GM19023 (cell line): ENCODE data around the gene IGFBP4.

Experiments used
- ATAC-seq: cut with Tn5 transposase; IDR thresholded peaks from one replicate; pipeline ENCODE4 v1.9.1; 2021; ENCODE audit warnings: mild to moderate bottlenecking, moderate library complexity; ENCODE audit not compliant: unreplicated experiment

Gene IGFBP4

DNA sequence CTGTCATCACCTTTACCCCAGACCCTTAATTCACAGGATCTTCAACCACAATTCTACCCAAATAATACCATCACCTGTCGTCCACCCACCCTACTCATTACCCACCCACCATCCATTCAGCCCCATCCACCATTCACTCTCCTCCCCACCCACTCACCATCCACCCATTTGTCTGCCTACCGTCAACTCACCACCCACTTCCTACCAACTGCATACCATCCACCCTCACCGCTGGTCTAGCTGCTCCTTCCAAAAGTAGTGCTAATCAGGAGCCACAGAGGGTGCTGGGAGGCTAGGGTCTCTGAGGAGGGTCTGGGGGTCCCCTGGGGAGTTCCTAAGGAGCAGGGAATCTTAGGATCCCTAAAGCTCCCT is 12.0 kb upstream of the IGFBP4 start:
- no peak for ATAC-seq

DNA sequence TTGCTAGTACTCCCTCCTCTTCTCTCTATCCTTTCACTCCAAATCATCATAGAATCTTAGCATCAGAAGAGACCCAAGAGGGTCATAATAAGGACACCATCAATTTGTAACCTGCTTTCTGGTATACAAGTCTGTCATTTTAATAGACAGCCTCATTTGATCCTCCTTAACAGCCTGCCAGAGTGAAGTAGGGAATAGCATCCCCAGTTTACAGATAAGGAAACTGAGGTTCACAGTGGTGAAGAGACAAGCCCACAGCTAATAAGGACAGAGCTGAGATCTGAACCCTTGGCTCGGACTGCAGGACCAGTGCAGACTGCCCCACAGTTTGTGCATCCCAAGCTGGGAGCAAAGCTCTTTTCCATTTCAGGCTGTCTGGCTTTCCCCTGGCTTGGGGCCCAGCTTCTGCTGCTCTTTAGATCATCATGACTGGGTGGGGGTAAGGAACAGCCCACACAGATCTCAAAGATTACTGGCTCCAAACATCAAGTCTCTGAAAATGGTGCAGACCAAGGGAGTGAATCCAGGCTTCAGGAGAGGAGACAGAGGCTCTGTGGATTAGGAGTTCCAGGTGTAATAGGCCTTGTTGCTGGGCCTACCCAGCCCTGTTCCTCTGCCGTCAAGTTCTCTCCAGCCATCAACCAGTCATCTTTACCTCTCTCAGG is 10.3 kb upstream of the IGFBP4 start:
- ATAC-seq: no peak

DNA sequence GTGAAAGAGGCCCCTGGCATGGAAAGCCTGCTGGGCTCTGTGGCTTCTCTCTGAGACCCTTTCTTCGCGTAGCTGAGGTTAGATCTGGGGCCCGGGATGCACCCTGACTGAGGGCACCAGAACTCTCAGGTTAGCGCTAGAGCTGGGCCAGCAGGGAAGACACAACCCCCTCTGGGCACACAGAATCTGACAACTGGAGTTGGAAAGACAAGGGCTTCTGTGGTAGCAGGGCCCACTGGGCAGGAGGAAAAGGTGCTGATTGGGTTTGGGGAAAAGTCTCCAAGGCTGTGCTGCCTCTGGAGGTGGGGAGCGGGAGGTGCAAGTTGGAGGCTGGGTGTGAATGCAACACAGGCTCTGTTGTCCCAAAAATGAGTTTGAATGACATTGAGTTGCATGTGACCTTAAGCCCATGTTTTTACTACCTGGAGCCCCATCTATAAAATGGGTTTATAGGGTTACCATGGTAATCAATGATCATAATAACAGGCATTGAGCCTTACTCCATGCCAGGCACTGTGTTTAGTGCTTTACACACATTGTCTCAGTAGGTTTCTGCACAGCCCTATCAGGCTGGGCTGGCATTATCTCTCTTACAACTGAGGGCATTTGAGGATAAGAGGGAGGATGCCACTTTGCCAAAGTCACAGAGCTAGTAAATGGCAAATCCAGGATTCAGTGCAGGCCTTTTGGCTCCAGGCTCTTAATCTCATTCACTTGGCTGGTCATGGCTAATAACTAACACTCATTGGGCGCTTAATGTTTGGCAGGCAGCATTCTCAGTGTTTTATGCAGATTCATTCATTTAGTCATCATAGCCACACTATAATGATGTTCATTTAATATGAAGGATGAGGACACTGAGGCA is 9.5 kb upstream of the IGFBP4 start:
- no peak for ATAC-seq

DNA sequence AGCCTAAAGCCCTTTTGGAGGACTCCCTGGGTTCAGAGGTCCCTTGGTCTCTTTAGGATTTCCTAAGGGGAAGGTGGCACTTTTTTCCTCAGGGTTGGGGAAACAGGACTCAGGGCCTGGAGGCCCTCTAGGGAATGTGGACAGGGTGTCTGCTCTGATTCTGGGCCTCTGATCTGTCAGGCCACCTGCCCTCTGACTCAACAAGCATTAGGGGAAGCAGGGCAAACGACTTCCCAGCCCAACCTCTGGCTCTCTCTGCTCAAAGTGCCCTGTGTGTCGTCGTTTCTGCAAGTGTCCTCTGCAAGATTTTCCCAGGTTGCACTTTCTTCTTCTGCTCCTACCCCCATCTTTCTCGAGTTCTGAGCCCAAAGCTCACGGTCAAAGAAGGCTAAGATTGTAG is 6.6 kb upstream of the IGFBP4 start:
- ATAC-seq: no peak

DNA sequence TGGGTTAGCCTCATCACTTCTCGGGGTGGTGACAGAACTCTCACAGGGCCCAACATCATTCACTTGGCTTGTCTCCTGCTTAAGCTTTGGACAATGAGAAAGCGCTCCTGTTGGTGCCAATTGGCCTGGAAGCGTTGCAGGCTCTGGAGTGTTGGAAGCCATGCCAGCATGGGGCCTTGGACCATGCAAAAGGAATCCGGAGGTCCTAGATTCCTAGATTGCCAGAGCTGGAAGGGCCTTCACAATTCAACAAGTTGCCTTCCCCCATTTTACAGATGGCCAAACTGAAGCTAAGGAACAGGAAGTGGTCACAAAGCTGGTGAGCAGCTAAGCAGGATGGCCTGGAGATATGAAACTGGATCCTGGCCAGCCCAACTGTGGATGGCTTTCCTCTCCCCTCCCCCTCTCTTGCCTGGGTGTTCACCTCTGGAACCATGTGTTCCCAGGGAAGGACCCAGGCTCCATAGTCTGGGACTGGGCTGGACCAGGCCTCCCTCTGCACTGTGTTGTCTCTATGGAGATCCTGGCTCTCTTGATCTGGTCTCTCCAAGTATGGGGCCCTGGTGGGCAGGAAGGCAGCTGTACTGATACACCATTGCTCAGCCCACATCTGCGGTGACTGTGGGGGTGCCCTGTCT is 6.0 kb upstream of the IGFBP4 start:
- ATAC-seq: no peak

DNA sequence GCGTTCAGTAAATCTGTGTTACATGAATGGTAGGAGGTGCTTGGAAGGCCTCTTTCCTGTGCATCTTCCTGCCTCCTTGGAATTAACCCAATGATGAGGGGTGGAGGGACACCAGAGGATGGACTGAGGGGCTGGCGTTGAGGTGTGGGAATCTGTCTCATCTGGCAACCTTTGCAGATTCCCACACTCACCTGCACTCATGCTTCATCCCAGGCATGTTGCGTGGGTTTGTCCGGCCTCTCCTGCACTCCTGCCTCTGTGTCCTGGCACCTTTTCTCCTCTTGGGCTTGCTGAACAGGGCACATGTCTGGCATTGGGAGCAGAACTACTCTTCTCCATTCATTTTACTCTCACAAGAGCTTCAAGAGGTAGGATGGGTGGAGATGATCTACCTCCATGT is 3.1 kb upstream of the IGFBP4 start:
- no peak for ATAC-seq

DNA sequence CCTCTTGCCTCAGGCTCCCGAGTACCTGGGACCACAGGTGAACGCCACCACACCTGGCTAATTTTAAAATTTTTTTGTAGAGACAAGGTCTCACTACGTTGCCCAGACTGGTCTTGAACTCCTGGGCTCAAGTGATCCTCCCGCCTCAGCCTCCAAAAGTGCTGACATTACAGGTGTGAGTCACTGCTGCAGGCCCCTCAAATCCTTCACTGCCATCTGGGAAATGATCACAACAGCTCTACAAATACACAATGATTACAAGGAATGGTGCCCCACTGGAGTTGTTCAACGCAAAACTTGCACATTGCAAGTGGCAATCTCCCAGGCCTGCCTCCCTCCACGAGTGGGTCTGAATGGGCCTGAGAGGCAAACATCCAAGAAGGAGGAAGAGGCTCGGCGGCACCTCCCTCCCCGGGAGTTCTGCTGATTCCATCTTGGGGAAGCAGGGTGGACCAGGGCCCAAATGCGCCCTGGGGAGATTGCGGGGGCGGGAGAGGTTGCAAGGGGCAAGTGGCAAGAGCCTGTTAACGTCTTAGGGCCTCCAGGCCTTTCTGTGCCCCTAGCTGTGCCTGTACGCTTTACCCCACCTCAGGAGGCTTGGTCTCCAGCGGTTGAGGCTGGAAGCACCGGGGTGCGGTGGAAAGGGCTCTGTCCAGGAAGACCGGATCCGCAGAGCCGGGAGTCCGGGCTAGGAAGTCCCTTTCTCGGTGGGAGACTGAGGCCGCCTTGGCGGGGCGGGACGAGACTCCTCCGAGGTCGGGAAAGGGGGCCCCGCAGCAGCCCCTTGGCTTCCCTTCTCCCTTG is 656 bp upstream of the IGFBP4 start:
- ATAC-seq: no peak

DNA sequence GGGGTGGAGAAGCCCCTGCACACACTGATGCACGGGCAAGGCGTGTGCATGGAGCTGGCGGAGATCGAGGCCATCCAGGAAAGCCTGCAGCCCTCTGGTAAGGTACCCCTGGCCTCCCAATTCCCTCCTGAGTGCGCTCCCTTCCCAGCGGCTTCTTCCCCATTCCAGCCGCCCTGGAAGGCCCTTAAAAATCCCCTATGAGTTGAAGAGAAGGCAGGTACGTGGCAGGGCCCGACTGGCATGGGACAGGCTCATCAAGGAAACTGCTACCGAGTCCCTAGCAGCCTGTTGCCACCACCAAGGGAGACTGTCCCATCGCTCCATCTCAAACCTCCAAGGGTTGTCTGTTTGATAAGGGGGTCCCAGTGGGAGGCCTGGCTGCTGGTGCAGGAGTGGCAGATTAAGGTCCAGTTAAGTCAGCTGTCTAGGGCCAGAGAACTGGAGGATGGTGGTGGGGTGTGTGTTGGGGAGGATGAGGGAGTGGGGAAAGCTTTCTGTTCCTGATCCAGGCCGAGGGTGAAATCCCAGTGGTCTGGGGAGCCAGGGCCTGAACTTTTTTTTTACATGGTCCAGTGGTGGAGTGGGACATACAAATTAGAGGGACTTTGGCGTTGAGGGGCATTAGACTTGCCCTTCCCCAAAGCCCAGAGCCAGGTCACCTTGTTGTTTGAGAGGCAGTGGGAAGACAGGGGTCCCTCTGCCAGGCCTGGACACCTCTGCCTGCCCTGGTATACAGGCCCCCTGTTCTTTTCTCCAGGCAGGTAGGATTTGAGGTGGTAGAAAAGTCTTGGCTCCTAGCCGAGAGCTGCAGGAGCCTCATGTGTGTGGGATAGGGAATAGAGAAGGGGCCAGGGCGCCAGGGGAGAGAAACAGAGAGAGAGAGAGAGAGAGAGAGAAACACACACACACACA is 994 bp downstream of the IGFBP4 start:
- no peak for ATAC-seq

DNA sequence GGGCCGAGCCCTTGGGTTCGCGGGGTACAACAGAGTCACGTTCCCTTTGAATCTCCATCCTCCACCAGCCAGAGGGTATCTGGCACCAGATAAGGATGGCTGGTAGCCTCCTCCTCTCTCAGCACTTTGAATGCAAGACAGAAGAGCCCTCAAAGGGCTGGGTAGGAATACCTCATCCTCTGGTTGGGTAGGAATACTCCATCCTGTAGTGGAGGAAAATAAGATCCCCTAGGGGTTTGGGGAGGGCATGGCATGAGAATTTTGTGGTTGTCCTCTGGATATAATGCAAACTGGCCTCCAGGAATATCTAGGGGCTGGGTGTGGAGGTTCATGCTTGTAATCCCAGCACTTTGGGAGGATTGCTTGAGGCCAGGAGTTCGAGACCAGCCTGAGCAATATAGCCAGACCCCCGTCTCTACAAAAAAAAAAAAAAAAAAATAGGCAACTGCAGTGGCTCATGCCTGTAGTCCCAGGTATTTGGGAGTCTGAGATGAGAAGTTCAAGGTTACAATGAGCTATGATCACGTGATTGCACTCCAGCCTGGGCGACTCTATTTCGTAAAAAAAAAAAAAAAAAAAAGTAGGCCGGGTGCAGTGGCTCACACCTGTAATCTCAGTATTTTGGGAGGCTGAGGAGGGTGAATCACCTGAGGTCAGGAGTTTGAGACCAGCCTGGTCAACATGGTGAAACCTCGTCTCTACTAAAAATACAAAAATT is 2.7 kb downstream of the IGFBP4 start:
- no peak for ATAC-seq

DNA sequence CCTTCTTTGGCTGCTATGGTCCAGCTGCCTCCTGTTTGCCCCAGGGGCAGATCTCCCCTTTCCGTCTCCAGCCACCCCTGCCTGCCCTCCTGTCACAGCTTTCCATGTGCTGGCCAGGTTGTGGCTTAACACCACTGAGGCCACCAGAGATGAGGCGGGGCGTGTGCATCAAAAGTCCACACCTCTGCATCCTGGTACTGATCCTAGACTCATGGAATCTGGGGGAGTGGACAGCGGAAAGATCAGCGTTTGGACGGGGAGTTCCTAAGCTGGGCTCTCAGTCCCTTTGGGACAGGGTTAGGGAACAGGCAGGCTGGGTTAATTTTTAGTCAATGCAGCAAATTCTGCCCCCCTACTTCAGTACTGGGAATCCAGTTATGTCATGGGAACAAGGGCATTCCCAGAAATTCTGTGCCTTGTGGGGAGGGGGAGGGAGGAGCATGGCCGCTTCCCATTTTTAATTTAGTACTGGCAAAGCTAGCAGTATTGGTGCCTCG is 3.9 kb downstream of the IGFBP4 start:
- ATAC-seq: no peak

DNA sequence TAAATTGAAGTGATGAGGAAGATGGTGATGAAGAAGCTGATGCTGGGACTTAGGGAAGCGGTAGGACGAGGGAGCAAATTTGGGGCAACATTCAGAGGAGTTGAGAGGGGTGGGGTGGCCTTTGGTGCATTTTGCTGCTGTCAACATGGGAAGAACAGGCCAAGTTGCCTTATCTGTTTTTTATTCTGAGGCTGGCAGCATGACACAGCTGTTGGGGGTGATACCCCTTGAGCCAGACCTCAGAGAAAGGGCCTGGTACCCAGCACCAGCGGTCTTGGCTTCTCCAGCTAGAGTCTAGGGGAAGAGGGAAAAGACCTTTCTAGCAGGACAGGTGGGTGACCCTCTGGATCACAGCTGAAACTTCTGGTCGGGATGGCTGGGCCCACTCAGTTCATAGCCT is 4.6 kb downstream of the IGFBP4 start:
- no peak for ATAC-seq

DNA sequence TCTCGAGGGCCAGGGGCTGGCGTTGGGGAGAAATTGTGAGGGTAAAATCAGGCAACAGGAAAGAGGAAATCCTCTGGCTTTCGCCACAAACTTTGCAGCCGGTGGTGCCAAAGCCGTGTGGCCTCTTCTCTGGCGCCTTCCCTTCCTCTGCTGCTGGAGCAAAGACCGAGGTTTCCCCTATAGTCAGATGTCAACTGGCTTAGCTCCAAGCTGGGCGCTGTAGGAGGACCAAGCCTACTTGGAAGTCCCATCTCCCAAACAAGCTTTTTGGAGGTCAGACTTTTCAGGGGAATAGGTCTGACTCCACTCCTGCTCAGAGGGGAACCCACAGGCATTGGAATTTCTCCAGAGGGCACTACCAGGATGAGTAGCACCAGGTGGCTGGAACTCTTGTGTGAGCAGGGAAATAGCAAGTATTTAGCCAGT is 5.0 kb downstream of the IGFBP4 start:
- ATAC-seq: no peak

DNA sequence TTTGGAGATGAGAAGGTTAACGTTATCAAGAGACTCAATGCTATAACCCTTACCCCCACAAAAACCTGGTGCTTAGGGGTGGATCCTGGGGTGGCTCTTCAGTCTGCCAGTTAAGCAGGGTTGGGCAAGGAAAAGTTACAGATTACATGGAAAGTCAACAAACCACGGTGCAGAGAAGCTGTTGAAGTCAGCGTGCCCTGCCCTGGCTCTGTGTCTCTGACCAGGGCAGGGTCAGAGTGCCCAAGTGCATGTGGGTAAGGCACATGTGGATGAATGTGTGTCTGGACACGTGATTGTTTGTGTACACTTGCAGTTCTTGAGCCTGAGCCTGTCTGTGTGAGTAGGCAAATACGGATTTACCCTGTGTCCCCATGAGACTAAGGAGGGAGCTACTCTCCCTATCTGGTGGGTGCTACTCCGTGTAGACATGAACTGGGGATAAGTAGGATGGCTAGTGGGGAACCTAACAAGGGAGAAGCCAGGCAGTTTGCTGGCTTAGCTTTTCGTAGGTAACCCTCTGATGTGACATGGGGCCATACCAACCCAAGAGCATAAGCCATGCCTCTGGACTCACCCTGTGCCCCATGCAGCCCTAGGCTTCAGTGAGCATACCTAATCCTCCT is 5.5 kb downstream of the IGFBP4 start:
- ATAC-seq: no peak

DNA sequence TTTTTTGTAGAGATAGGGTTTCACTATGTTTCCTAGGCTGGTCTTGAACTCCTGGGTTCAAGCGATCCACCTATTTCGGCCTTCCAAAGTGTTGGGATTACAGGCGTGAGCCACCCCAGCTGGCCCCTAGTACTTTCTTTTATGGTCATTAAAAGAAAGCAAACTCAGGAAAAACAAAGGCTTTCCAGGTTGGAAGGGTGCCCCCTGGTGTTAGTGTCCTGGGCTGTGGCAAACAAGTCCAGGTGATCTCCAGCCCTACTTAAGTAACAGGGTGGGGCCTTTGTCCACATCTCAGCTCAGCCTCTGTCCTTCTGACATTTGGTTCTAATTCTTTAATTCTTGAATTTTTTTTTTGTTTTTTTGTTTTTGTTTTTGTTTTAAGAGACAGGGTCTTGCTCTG is 6.9 kb downstream of the IGFBP4 start:
- no peak for ATAC-seq

DNA sequence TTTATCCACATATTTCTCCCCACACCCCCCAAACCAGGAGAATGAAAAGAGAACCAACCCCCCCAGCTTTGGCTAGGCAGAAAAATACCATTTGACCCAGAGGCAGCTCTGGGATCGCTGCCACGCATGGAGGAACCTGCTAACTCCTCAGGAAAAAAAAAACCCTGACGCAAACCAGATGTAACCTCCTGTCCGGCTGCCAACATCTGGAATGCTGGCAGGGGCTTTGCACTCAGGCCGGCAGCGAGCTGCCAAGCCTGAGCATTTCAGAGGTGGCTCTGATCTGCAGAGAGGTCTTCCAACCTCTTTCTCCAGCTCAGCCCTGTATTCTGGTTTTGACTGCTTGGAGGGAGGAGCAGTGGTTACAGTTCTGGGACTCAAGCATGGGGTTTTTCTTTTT is 8.2 kb downstream of the IGFBP4 start:
- ATAC-seq: no peak

DNA sequence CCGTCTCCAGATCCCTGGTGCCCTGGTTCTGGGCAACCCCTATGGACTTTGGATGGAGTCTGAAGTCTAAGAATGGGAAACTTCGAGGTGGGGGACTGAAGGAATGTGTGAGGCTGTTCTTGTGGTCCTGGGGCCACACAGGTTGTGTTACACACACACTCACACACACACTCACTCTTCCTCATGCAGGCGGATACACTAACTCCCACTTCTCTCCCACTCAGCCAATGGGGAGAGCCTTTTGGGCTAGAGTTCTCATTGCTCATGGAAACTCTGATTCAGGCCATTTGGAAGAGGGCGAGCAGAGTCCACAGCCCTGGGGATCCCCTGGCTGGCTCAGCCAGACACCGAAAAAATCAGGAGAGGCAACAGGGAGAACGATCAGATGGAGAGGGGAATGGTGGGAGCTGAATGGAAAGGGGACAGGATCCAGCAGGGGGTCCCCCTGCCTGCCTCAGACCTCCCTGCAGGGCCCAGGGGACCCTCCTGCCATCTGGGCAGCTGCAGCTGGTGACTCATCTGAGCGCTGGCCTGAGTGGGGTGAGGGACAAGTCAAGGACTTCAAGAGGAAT is 9.1 kb downstream of the IGFBP4 start:
- no peak for ATAC-seq

DNA sequence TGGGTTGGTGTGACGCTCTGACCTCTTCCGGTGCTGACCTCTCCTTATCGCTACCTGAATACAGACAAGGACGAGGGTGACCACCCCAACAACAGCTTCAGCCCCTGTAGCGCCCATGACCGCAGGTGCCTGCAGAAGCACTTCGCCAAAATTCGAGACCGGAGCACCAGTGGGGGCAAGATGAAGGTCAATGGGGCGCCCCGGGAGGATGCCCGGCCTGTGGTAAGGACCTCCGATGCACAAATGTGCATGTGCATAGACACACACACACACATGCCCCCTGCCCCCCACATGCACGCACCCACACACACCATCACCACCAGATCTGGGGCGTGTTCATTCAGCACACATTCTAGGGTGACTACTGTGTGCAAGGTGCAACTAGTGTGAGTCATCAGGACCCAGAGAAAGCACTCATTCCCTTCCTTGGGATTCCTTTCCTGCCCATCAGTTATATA is 9.7 kb downstream of the IGFBP4 start:
- no peak for ATAC-seq

DNA sequence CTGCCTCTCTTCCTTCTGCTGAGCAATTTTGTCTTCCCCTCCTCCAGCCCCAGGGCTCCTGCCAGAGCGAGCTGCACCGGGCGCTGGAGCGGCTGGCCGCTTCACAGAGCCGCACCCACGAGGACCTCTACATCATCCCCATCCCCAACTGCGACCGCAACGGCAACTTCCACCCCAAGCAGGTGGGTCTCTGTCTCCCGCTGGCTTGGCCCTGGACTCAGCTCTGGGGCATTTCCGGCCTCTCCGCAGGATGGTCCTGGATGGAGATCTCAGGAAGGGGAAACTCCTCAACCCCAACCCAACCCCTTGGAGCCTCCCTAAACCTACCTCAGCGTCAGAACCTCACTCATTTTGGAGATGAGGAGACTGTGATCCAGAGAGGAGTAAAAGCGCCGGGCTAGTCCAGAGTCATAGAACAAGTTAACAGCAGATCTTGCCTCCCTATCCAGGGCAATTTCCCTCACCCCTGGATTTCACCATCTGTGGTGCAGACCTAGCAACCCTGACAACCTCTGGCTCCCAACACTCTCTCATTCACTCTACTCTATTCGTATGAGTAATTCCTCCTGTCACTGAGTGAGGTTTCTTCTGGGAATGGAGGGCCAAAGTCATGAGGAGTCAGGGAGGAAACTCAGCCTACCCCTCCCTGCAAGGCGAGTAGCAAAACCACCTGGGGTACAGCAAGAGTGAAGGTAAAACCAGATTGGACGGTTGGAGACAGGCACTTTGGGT is 10.8 kb downstream of the IGFBP4 start:
- no peak for ATAC-seq
